Activated naive CD8-positive, alpha-beta T cell (primary cell): ENCODE measurements around the gene TXNDC12.
A peak's percentile ranks its signal among the peaks of the same experiment; 100 is the strongest.

Source experiments
- H3K27ac Mint-ChIP-seq: one replicate; pipeline ENCODE4 v1.8.0; 2021; ENCODE audit warnings: mixed read lengths
- H3K27me3 Mint-ChIP-seq: one replicate; pipeline ENCODE4 v1.8.0; 2021; ENCODE audit warnings: mixed read lengths
- H3K36me3 Mint-ChIP-seq: one replicate; pipeline ENCODE4 v1.8.0; 2021; ENCODE audit warnings: mixed read lengths
- H3K4me1 Mint-ChIP-seq: one replicate; pipeline ENCODE4 v1.8.0; 2021; ENCODE audit warnings: low read depth, mixed read lengths
- H3K4me3 Mint-ChIP-seq: one replicate; pipeline ENCODE4 v1.8.0; 2021; ENCODE audit warnings: mild to moderate bottlenecking, mixed read lengths
- H3K9me3 Mint-ChIP-seq: one replicate; pipeline ENCODE4 v1.8.0; 2021; ENCODE audit warnings: low read depth, mixed read lengths

TXNDC12 gene

GRCh38 chr1:51989582-51990477 lies 65.2 kb downstream of the TXNDC12 start:
- H3K36me3 Mint-ChIP-seq, result no peaks in the 10 kb centered on the region

GRCh38 chr1:51988254-51988653 lies 66.7 kb downstream of the TXNDC12 start:
- Mint-ChIP-seq H3K27me3 (peaks cover 20% of the 10 kb centered on the region), H3K4me3 (peak overlapping the region; percentile 15), H3K9me3 (no peaks in the 10 kb centered on the region), H3K27ac (no peak overlapping the region), H3K36me3 (no peaks in the 10 kb centered on the region), H3K4me1 (peaks cover 12% of the 10 kb centered on the region)

More at GRCh38 chr1:51989582-51990477, 65.2 kb downstream of the TXNDC12 start:
- H3K4me3 Mint-ChIP-seq, result peak overlapping the region; percentile 71
- peaks cover 24% of the 10 kb centered on the region for H3K27me3 Mint-ChIP-seq
- H3K4me1 Mint-ChIP-seq, result peaks cover 12% of the 10 kb centered on the region
- H3K27ac Mint-ChIP-seq, result no peak overlapping the region
- no peaks in the 10 kb centered on the region for H3K9me3 Mint-ChIP-seq

GRCh38 chr1:51986718-51987117 lies 68.3 kb downstream of the TXNDC12 start:
- Mint-ChIP-seq H3K9me3 (no peaks in the 10 kb centered on the region), H3K36me3 (no peaks in the 10 kb centered on the region), H3K27me3 (peaks cover 7% of the 10 kb centered on the region), H3K4me3 (no peak overlapping the region), H3K4me1 (peaks cover 8% of the 10 kb centered on the region), H3K27ac (no peak overlapping the region)

- Mint-ChIP-seq H3K36me3 (no peaks in the 10 kb centered on the region), H3K27ac (no peak overlapping the region), H3K4me3 (no peak overlapping the region), H3K4me1 (no peaks in the 10 kb centered on the region), H3K27me3 (no peaks in the 10 kb centered on the region), H3K9me3 (no peaks in the 10 kb centered on the region)
Observed at GRCh38 chr1:51982161-51982560, 72.8 kb downstream of the TXNDC12 start.

- no peaks in the 10 kb centered on the region for H3K4me1 Mint-ChIP-seq
- H3K36me3 Mint-ChIP-seq, result no peaks in the 10 kb centered on the region
- H3K4me3 Mint-ChIP-seq, result no peak overlapping the region
- H3K9me3 Mint-ChIP-seq, result no peaks in the 10 kb centered on the region
- no peaks in the 10 kb centered on the region for H3K27me3 Mint-ChIP-seq
- H3K27ac Mint-ChIP-seq, result no peak overlapping the region
Observed at GRCh38 chr1:51981555-51981954, 73.4 kb downstream of the TXNDC12 start.

- Mint-ChIP-seq H3K27me3 (no peaks in the 10 kb centered on the region), H3K9me3 (no peaks in the 10 kb centered on the region), H3K36me3 (no peaks in the 10 kb centered on the region), H3K4me1 (peaks cover 3% of the 10 kb centered on the region), H3K4me3 (no peak overlapping the region), H3K27ac (no peak overlapping the region)
Observed at GRCh38 chr1:51978099-51978498, 76.9 kb downstream of the TXNDC12 start.

GRCh38 chr1:51976846-51977602 lies 78.0 kb downstream of the TXNDC12 start:
- Mint-ChIP-seq H3K27ac (no peak overlapping the region), H3K4me3 (no peak overlapping the region), H3K27me3 (no peaks in the 10 kb centered on the region), H3K36me3 (no peaks in the 10 kb centered on the region), H3K4me1 (peaks cover 3% of the 10 kb centered on the region), H3K9me3 (no peaks in the 10 kb centered on the region)

GRCh38 chr1:51973587-51974474 lies 81.2 kb downstream of the TXNDC12 start:
- Mint-ChIP-seq H3K27me3 (peaks cover 2% of the 10 kb centered on the region), H3K27ac (no peak overlapping the region), H3K4me3 (no peak overlapping the region), H3K9me3 (no peaks in the 10 kb centered on the region), H3K36me3 (no peaks in the 10 kb centered on the region), H3K4me1 (peaks cover 3% of the 10 kb centered on the region)
